ENCODE measurements around the gene VPS36.

DNA sequence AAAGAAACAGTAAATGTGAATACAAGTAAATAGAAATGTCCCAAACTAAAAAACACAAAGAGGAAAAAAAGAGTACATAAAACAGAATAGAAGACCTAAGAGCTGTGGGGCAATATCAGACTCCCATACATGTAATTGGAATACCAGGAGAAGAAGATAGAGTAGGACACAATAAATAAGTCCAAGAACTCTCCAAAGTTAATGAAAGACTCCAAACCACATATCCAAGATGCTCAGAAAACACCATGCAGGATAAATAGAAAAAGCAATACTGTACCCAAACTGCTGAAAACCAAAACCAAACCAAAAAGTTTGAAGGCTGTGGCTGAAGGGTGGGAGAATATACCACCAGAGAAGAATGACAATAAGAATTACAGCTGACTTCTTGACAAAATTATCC lies 62.7 kb downstream of the VPS36 start:
- TF ChIP-seq, protein P1, sequence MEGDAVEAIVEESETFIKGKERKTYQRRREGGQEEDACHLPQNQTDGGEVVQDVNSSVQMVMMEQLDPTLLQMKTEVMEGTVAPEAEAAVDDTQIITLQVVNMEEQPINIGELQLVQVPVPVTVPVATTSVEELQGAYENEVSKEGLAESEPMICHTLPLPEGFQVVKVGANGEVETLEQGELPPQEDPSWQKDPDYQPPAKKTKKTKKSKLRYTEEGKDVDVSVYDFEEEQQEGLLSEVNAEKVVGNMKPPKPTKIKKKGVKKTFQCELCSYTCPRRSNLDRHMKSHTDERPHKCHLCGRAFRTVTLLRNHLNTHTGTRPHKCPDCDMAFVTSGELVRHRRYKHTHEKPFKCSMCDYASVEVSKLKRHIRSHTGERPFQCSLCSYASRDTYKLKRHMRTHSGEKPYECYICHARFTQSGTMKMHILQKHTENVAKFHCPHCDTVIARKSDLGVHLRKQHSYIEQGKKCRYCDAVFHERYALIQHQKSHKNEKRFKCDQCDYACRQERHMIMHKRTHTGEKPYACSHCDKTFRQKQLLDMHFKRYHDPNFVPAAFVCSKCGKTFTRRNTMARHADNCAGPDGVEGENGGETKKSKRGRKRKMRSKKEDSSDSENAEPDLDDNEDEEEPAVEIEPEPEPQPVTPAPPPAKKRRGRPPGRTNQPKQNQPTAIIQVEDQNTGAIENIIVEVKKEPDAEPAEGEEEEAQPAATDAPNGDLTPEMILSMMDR (IDR thresholded peaks at IDR 0.05; ENCODE audit: low read depth, low read length, poor library complexity, severe bottlenecking), result no peak
- no peak for TF ChIP-seq EZH2phosphoT487 (IDR thresholded peaks at IDR 0.05; ENCODE audit: borderline replicate concordance, low read length)
